SK-N-SH treated with all-trans-retinoic acid at 6 μM for 48 hours (cell line): ENCODE measurements around the gene TLCD2.

Source experiments
- ATAC-seq: fragments of 200-7000 bp; cut with Tn5 transposase; 3 replicates; pipeline ENCODE4 v1.9.1; 2020; ENCODE audit warnings: mild to moderate bottlenecking, moderate library complexity
- ARNTL ChIP-seq: fragments of 450-650 bp; formaldehyde crosslinking; IDR thresholded peaks from 2 replicates; pipeline ENCODE4 v1.5.0; 2020; ENCODE audit warnings: low read depth, mild to moderate bottlenecking, moderate library complexity, borderline replicate concordance
- BACH2 ChIP-seq: fragments of 250-450 bp; sonication (Bioruptor Pico); IDR thresholded peaks from 2 replicates; pipeline ENCODE4 v1.9.0; 2021; ENCODE audit warnings: mild to moderate bottlenecking, borderline replicate concordance
- CSDC2 ChIP-seq: fragments of 250-450 bp; sonication (Bioruptor Pico); IDR thresholded peaks from 2 replicates; pipeline ENCODE4 v1.5.0; 2020; ENCODE audit warnings: mild to moderate bottlenecking, moderate library complexity
- ESRRG ChIP-seq: fragments of 250-450 bp; sonication (Bioruptor Pico); IDR thresholded peaks from 2 replicates; pipeline ENCODE4 v1.6.1; 2021; ENCODE audit warnings: mild to moderate bottlenecking
- ISL1 ChIP-seq: fragments of 250-450 bp; sonication (Bioruptor Pico); IDR thresholded peaks from 2 replicates; pipeline ENCODE4 v2.1.2; 2022; ENCODE audit warnings: mild to moderate bottlenecking, moderate library complexity
- OSR1 ChIP-seq: fragments of 250-450 bp; sonication (Bioruptor Pico); IDR thresholded peaks from 2 replicates; pipeline ENCODE4 v1.8.0; 2022; ENCODE audit warnings: moderate library complexity, mild to moderate bottlenecking, inconsistent platforms
- PPARA ChIP-seq: fragments of 250-450 bp; sonication (Bioruptor Pico); IDR thresholded peaks from 2 replicates; pipeline ENCODE4 v1.5.0; 2020; ENCODE audit warnings: mild to moderate bottlenecking, borderline replicate concordance
- RARB ChIP-seq: fragments of 250-450 bp; sonication (Bioruptor Pico); IDR thresholded peaks from 2 replicates; pipeline ENCODE4 v1.8.0; 2021; ENCODE audit warnings: mild to moderate bottlenecking, moderate library complexity
- SNAI2 ChIP-seq: fragments of 250-450 bp; sonication (Bioruptor Pico); IDR thresholded peaks from 2 replicates; pipeline ENCODE4 v1.5.0; 2020; ENCODE audit warnings: mild to moderate bottlenecking, moderate library complexity
- TCF4 ChIP-seq: fragments of 250-450 bp; sonication (Bioruptor Pico); IDR thresholded peaks from 2 replicates; pipeline ENCODE4 v1.8.0; 2021; ENCODE audit warnings: mild to moderate bottlenecking, moderate library complexity, borderline replicate concordance
- TOX ChIP-seq: fragments of 250-450 bp; sonication (Bioruptor Pico); IDR thresholded peaks from 2 replicates; pipeline ENCODE4 v1.8.0; 2021; ENCODE audit warnings: mild to moderate bottlenecking, moderate library complexity, borderline replicate concordance
- ZFP3 ChIP-seq: fragments of 250-450 bp; sonication (Bioruptor Pico); IDR thresholded peaks from 2 replicates; pipeline ENCODE4 v1.5.0; 2020; ENCODE audit warnings: mild to moderate bottlenecking, moderate library complexity
- ZFP30 ChIP-seq: fragments of 450-650 bp; formaldehyde crosslinking; IDR thresholded peaks from 2 replicates; pipeline ENCODE4 v1.5.0; 2022; ENCODE audit warnings: mild to moderate bottlenecking, moderate library complexity
- ZNF565 ChIP-seq: fragments of 450-650 bp; formaldehyde crosslinking; conservative IDR thresholded peaks from 2 replicates; pipeline ENCODE4 v1.5.0; 2020; ENCODE audit warnings: low read depth, mild to moderate bottlenecking, moderate library complexity
- ZNF70 ChIP-seq: fragments of 450-650 bp; formaldehyde crosslinking; IDR thresholded peaks from 2 replicates; pipeline ENCODE4 v1.5.0; 2020; ENCODE audit warnings: mild to moderate bottlenecking, moderate library complexity
- ZNF8 ChIP-seq: fragments of 450-650 bp; formaldehyde crosslinking; IDR thresholded peaks from 2 replicates; pipeline ENCODE4 v1.5.0; 2020; ENCODE audit warnings: mild to moderate bottlenecking, moderate library complexity
- TF ChIP-seq, protein P1 (sequence below): fragments of 250-450 bp; sonication (Bioruptor Pico); IDR thresholded peaks from 2 replicates; pipeline ENCODE4 v1.8.0; 2020; ENCODE audit warnings: mild to moderate bottlenecking, moderate library complexity, borderline replicate concordance
- TF ChIP-seq, protein P2 (sequence below): fragments of 250-450 bp; sonication (Bioruptor Pico); IDR thresholded peaks from 2 replicates; pipeline ENCODE4 v1.5.1; 2020; ENCODE audit warnings: low read depth, mild to moderate bottlenecking, moderate library complexity
- TF ChIP-seq, protein P3 (sequence below): fragments of 250-450 bp; sonication (Bioruptor Pico); IDR thresholded peaks from 2 replicates; pipeline ENCODE4 v1.8.0; 2021; ENCODE audit warnings: low read depth, mild to moderate bottlenecking, moderate library complexity, borderline replicate concordance
- TF ChIP-seq, protein P4 (sequence below): fragments of 250-450 bp; sonication (Bioruptor Pico); IDR thresholded peaks from 2 replicates; pipeline ENCODE4 v1.5.1; 2021; ENCODE audit warnings: mild to moderate bottlenecking, moderate library complexity

TLCD2 gene

DNA sequence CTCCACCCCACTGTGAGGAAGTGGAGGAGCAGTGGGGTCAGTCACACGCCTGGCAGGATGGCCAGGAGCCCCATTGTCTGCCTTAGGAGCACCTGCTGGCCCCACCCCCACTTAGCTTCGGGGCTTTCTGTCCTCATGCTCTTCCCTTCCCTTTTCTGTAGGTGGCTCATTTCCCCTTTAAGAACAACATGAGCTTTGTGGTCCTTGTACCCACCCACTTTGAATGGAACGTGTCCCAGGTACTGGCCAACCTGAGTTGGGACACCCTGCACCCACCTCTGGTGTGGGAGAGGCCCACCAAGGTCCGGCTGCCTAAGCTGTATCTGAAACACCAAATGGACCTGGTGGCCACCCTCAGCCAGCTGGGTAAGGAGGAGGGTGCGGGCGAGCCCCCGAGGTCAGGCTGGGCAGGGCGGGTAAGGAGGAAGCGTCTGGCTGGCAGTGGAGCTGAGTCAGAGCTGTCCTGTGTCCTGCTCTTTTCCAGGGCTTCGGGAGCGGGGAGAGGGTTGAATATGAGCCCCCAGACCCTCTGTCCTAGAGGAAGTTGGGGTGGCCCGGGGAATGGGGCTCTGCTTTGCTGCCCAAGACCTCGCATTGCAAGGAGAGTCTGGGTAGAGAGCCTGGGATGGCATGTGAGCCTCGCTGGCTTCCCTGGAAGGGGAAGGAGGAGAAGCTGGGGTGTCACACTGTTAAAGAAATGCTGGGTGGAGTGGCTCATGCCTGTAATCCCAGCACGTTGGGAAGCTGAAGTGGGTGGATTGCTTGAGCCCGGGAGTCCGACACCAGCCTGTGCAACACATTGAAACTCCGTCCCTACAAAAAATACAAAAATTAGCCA, 42.5 kb upstream of the TLCD2 start:
- ATAC-seq = peak; percentile 75
- no peak for TF ChIP-seq ZNF565 (CRISPR knock-in tag)
- TF ChIP-seq BACH2 = no peak
- no peak for TF ChIP-seq CSDC2 (CRISPR knock-in tag)
- TF ChIP-seq, protein P1, sequence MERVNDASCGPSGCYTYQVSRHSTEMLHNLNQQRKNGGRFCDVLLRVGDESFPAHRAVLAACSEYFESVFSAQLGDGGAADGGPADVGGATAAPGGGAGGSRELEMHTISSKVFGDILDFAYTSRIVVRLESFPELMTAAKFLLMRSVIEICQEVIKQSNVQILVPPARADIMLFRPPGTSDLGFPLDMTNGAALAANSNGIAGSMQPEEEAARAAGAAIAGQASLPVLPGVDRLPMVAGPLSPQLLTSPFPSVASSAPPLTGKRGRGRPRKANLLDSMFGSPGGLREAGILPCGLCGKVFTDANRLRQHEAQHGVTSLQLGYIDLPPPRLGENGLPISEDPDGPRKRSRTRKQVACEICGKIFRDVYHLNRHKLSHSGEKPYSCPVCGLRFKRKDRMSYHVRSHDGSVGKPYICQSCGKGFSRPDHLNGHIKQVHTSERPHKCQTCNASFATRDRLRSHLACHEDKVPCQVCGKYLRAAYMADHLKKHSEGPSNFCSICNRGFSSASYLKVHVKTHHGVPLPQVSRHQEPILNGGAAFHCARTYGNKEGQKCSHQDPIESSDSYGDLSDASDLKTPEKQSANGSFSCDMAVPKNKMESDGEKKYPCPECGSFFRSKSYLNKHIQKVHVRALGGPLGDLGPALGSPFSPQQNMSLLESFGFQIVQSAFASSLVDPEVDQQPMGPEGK = no peak
- TF ChIP-seq TCF4 (CRISPR knock-in tag) = no peak

DNA sequence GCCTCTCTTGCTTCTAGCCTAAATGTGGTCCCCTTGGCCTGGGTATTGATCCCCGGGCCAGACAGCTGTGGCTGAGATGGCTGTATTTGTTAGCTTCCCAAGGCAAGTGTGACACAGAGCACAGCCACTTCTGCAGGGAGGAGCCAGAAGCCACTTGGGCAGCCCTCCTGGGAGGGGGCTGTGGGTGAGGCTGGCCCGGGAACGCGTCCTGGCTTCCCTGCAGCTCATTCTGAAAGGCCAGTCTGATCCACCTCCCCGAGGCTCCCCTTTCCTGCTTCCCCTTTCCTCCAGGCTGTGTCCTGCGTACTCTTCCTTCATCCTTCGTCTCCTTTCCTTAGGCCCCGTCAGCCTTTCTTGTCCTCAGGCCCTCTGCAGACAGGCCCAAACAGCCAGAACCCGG, 40.5 kb upstream of the TLCD2 start:
- TF ChIP-seq, protein P1 = no peak
- TF ChIP-seq BACH2 (no peak), ZNF70 (no peak), ZNF565 (CRISPR knock-in tag) (no peak), ZNF8 (CRISPR knock-in tag) (no peak)
- TF ChIP-seq, protein P2, sequence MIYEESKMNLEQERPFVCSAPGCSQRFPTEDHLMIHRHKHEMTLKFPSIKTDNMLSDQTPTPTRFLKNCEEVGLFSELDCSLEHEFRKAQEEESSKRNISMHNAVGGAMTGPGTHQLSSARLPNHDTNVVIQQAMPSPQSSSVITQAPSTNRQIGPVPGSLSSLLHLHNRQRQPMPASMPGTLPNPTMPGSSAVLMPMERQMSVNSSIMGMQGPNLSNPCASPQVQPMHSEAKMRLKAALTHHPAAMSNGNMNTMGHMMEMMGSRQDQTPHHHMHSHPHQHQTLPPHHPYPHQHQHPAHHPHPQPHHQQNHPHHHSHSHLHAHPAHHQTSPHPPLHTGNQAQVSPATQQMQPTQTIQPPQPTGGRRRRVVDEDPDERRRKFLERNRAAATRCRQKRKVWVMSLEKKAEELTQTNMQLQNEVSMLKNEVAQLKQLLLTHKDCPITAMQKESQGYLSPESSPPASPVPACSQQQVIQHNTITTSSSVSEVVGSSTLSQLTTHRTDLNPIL = no peak
- ATAC-seq = no peak

DNA sequence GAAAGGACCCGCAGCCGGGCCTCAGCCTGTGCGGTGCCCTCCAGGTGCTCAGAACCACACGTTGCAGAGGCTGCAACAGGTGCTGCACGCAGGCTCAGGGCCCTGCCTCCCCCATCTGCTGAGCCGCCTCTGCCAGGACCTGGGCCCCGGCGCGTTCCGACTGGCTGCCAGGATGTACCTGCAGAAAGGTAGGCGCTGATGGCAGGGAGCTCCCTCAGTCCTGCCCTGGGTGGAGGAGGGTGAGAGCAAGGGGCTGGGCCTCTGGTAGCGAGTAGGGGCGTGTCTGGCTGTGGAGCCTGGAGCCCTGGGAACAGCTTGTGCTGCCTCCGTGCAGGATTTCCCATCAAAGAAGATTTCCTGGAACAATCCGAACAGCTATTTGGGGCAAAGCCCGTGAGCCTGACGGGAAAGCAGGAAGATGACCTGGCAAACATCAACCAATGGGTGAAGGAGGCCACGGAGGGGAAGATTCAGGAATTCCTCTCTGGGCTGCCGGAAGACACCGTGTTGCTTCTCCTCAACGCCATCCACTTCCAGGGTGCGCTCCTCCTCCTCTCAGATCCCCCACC, 36.9 kb upstream of the TLCD2 start:
- TF ChIP-seq BACH2 (no peak), OSR1 (CRISPR knock-in tag) (no peak), PPARA (CRISPR knock-in tag) (no peak)
- TF ChIP-seq, protein P2 = no peak
- TF ChIP-seq, protein P3, sequence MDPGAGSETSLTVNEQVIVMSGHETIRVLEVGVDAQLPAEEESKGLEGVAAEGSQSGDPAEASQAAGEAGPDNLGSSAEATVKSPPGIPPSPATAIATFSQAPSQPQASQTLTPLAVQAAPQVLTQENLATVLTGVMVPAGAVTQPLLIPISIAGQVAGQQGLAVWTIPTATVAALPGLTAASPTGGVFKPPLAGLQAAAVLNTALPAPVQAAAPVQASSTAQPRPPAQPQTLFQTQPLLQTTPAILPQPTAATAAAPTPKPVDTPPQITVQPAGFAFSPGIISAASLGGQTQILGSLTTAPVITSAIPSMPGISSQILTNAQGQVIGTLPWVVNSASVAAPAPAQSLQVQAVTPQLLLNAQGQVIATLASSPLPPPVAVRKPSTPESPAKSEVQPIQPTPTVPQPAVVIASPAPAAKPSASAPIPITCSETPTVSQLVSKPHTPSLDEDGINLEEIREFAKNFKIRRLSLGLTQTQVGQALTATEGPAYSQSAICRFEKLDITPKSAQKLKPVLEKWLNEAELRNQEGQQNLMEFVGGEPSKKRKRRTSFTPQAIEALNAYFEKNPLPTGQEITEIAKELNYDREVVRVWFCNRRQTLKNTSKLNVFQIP (CRISPR knock-in tag) = no peak
- TF ChIP-seq, protein P4, sequence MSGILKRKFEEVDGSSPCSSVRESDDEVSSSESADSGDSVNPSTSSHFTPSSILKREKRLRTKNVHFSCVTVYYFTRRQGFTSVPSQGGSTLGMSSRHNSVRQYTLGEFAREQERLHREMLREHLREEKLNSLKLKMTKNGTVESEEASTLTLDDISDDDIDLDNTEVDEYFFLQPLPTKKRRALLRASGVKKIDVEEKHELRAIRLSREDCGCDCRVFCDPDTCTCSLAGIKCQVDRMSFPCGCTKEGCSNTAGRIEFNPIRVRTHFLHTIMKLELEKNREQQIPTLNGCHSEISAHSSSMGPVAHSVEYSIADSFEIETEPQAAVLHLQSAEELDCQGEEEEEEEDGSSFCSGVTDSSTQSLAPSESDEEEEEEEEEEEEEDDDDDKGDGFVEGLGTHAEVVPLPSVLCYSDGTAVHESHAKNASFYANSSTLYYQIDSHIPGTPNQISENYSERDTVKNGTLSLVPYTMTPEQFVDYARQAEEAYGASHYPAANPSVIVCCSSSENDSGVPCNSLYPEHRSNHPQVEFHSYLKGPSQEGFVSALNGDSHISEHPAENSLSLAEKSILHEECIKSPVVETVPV (CRISPR knock-in tag) = no peak
- ATAC-seq = no peak

DNA sequence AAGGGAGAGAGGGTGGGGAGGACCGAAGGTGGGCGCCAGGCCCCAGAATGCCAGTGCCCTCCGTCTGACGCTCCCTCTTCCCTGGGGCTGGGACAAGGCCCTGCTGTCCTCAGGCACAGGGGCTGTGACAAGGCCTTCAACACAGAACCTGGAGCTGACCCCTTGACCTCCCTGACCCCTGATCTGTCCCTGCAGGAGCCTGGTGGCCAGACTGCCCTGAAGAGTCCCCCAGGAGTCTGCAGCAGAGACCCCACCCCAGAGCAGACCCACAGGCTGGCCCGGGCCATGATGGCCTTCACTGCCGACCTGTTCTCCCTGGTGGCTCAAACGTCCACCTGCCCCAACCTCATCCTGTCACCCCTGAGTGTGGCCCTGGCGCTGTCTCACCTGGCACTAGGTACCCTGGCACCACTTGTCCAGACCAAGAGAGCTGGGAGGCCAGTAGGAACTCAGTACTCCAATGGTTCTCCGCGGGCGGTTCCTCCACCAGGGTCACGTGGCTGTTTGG, 35.4 kb upstream of the TLCD2 start:
- TF ChIP-seq PPARA (CRISPR knock-in tag) (no peak), CSDC2 (CRISPR knock-in tag) (no peak), BACH2 (no peak), ARNTL (CRISPR knock-in tag) (no peak), ZNF70 (no peak), OSR1 (CRISPR knock-in tag) (no peak), ISL1 (CRISPR knock-in tag) (no peak), ZFP3 (CRISPR knock-in tag) (no peak), ZFP30 (no peak), SNAI2 (no peak), TCF4 (CRISPR knock-in tag) (no peak), RARB (CRISPR knock-in tag) (no peak), ZNF8 (CRISPR knock-in tag) (no peak), ESRRG (no peak), TOX (no peak)
- TF ChIP-seq, protein P4 (CRISPR knock-in tag) = no peak
- TF ChIP-seq, protein P1 = no peak
- ATAC-seq = no peak
